Stomach (tissue), 4 donors: ENCODE results near the gene LOC128125822.

Experiments
- POLR2A ChIP-seq, 4 donors: fragments of 450-650 bp; IDR thresholded peaks; one replicate each; pipeline ENCODE4 v1.6.1; 2016; ENCODE audit warnings: antibody characterized with exemption in 4 of 4, control low read depth in 2 of 4, mild to moderate bottlenecking in 1 of 4, moderate library complexity in 1 of 4
- POLR2AphosphoS5 ChIP-seq, 3 donors: sonication (generic); formaldehyde crosslinking; IDR thresholded peaks; one replicate each; pipeline ENCODE4 v1.6.1; 2016; ENCODE audit warnings: antibody characterized with exemption in 3 of 3
- TF ChIP-seq, protein P1 (sequence below), 7 experiments: fragments of 450-650 bp in 4 of 7; fragments of 200-600 bp in 3 of 7; sonication (generic) in 3 of 7; IDR thresholded peaks; one replicate each; pipeline ENCODE4 v1.5.1; 2016 to 2019; ENCODE audit warnings: antibody characterized with exemption in 7 of 7, control low read depth in 2 of 7, mild to moderate bottlenecking in 1 of 7

DNA sequence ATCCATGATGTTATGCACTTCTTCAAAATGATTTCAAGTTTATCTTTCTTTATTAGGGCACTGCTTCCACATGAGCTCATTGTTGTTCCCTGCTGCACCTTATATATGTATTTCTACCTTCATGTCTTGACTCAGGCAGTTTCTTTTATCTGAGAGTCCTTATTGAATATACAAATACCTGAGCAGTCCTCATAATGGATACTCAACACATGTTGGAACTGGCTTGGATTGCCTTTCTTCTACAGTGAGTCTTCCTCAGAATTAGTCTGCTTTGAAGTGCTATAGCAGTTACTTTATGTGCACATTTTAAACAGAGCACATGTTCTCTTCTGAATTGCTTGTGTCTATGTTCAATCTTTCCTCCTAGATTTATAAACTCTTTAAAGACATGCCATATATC, 45.3 kb upstream of the LOC128125822 start:
- TF ChIP-seq, protein P1, sequence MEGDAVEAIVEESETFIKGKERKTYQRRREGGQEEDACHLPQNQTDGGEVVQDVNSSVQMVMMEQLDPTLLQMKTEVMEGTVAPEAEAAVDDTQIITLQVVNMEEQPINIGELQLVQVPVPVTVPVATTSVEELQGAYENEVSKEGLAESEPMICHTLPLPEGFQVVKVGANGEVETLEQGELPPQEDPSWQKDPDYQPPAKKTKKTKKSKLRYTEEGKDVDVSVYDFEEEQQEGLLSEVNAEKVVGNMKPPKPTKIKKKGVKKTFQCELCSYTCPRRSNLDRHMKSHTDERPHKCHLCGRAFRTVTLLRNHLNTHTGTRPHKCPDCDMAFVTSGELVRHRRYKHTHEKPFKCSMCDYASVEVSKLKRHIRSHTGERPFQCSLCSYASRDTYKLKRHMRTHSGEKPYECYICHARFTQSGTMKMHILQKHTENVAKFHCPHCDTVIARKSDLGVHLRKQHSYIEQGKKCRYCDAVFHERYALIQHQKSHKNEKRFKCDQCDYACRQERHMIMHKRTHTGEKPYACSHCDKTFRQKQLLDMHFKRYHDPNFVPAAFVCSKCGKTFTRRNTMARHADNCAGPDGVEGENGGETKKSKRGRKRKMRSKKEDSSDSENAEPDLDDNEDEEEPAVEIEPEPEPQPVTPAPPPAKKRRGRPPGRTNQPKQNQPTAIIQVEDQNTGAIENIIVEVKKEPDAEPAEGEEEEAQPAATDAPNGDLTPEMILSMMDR (IDR thresholded peaks at IDR 0.05), result no peak
- no peak for TF ChIP-seq POLR2A (IDR thresholded peaks at IDR 0.05)
- no peak for TF ChIP-seq POLR2AphosphoS5 (IDR thresholded peaks at IDR 0.05)
